VCaP (cell line): Measurements from ENCODE around the gene NEU2.
A peak's percentile ranks its signal among the peaks of the same experiment; 100 is the strongest.
"Not testable (repeated sequence)": the region's sequence is repeated elsewhere in the genome, so short reads cannot be mapped to it uniquely, and the experiment has no call there.

Source experiments
- H3K27ac ChIP-seq: fragments of 450-650 bp; 2 replicates; pipeline ENCODE4 v1.5.1; 2017
- TF ChIP-seq, protein P1 (sequence below): fragments of 450-650 bp; conservative IDR thresholded peaks from 2 replicates; pipeline ENCODE4 v1.5.1; 2017; ENCODE audit warnings: mild to moderate bottlenecking, moderate library complexity

NEU2 gene

DNA sequence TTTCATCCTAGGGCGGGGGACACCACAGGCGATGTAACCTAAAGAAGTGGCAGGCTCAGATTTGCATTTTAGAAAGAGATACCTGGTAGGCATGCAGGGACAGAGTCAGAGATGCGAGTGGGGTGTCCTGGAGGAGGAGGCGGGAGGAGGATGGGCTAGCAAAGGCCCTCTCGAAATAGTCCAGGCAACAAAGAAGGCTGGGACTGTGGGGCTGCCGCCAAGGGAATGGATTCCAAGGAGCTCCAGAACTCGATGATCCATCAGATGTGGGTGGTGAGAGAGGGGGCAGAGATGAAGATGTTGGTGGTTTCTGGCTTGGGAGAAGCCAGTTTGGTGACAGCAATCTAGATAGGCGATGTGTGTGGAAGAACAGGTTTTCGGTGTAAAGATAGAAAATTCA lies 15.2 kb downstream of the NEU2 start:
- no peak overlapping the region for H3K27ac ChIP-seq

DNA sequence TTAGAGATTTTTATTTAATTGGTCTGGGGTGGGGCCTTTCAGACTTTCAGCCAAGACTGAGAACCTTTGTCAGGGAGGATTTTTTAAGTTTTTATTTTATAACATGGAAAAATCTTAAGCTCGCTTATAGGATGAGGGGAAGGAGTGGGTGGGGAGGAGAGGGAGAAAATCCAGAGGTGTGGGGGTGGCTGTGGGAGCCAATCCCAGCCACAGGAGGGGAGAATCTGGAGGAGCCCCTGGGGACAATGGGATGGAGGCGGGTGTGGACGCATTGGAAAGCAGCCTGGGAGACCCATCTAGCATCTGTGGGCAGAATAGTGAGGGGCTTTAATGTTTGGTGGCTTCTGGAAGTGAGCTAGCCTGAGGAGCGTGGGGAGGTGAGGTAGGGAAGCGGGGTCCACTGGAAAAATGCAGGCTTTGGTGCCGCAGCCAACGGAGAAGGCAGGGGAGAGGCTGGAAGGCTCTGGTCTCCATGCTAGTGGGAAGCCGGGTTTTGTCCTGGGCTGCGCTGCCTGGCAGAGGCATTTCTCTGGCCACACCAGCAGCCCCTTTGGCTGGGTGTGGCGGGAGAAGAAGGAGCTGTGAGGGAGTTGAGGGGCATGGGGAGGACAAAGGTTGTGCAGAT lies 16.2 kb downstream of the NEU2 start:
- no peak overlapping the region for H3K27ac ChIP-seq
- TF ChIP-seq, protein P1, sequence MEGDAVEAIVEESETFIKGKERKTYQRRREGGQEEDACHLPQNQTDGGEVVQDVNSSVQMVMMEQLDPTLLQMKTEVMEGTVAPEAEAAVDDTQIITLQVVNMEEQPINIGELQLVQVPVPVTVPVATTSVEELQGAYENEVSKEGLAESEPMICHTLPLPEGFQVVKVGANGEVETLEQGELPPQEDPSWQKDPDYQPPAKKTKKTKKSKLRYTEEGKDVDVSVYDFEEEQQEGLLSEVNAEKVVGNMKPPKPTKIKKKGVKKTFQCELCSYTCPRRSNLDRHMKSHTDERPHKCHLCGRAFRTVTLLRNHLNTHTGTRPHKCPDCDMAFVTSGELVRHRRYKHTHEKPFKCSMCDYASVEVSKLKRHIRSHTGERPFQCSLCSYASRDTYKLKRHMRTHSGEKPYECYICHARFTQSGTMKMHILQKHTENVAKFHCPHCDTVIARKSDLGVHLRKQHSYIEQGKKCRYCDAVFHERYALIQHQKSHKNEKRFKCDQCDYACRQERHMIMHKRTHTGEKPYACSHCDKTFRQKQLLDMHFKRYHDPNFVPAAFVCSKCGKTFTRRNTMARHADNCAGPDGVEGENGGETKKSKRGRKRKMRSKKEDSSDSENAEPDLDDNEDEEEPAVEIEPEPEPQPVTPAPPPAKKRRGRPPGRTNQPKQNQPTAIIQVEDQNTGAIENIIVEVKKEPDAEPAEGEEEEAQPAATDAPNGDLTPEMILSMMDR = no peak

More for the DNA sequence above, 15.2 kb downstream of the NEU2 start:
- TF ChIP-seq, protein P1 = no peak

DNA sequence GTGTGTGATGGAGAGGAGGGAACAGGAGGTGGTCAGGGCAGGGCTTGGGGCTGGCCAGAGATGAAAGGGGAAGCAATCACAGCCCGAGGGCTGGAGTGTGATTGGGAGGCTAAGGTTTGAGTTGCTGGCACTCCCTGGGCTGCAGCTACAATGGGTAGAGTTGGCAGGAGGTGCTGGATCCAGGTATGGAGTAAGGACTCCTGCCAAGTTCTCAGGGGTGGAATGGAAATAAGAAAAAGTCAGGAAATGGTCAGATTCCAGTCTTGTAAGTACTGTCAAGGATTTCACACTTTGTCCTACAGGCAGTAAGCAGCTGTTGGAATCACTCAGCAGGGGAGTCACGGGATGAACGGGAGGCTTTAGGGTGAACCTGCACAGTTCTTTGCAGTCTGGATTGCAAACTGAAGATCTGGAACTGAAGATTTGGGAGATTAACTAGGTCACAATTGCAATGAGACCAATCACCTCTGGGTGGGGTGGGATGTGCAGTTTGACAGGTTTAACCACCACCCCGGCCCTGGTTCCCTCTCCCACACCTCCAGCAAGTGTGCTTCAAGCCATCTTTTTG lies 16.8 kb downstream of the NEU2 start:
- TF ChIP-seq, protein P1 = no peak

DNA sequence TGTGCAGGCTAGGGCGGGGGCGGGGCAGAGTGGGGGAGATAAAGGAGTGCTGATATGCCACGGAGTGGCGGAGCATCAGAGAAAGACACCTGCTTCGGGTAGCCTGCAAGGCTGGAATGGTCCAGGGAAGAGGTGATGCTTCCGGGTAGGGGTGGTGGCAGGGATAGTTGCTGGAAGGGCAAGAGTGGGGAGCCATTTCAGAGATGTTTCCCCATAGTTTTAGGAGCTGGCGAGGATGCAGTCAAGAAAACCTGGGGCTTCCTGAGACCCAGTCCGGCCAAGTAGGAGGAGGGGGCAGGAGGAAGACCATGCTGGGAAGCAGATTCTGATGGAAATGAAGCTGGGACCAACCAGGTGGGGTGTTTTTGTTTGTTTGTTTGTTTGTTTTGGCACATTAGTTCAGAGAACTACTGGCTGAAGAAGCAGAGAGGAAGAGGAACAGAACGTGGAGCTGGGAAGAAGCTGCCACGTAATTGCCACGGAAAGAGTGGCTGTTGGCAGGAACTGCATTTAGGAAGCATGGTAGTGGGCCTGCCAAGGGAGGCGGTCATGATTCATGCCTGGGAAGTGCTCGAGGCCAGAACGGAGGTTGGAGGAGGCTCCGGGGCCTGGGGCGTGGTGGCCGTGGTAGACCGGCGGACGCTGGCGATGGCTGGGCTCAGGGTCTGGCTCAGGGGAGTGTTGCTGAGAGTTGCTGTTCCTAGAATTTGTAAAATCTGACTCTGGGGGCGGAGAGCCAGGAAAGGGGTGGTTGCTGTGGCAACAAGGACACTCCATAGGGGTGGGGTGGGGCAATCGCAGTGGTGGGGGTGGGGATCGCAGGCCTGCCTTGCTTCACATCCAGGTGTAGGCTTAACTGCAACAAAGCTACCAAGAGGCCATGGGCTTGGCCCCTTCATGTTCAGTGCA lies 19.0 kb downstream of the NEU2 start:
- no peak overlapping the region for H3K27ac ChIP-seq

More for the DNA sequence above, 16.8 kb downstream of the NEU2 start:
- no peak overlapping the region for H3K27ac ChIP-seq

DNA sequence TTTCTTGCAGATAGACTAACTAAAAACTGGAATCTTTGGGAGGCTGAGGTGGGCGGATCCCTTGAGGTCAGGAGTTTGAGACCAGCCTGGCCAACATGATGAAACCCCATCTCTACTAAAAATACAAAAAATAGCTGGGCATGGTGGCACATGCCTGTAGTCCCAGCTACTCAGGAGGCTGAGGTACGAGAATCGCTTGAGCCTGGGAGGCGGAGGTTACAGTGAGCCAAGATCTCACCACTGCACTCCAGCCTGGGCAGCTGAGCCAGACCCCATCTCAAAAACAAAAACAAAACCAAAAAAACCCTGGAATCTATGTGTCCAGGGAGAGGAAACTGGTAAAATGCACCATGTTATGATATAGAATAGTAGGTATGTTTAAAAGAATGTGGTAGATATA lies 20.0 kb downstream of the NEU2 start:
- H3K27ac ChIP-seq = not testable (repeated sequence)

More for the DNA sequence above, 19.0 kb downstream of the NEU2 start:
- TF ChIP-seq, protein P1 = no peak

DNA sequence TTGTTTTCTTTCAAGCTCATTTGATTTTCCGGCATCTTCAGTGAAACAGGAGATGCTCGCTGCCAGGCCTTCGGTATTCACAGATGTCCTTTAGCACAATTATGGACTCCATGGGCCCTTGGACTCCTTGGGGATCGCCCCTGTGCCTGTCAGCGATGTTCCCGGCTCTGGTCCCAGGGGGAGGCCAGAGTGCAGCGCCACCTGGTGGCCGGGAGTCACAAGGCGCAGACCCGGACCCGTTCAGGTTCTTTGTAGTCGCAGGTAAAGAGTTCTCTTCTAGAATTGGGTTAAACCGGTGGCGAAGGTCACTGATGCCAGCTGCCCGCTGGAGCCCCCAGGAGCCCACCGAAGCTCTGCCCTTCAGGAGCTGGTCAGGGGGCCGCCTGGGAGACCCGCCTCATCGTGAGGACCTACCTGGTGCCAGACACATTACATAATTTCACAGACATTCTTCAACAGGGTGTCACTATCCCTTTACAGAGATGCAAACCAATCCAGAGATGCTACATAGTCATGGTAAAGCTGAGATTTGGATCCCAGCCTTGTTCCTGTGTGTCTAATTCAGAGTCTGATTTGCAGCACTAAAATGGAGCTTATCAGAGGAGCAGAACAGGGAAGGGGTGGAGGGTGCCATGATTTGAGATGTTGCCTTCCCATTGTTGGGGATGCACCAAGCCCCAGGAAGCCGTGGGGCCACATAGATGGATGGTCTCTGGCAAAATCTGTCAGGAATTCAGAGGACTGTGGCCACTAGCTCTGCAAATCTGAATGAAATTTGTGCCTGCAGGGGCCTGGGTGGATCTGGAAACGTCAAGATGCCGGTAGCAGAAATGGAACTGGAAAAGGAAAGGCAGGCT lies 21.7 kb downstream of the NEU2 start:
- H3K27ac ChIP-seq = no peak overlapping the region
- TF ChIP-seq, protein P1 = peak; percentile 85

DNA sequence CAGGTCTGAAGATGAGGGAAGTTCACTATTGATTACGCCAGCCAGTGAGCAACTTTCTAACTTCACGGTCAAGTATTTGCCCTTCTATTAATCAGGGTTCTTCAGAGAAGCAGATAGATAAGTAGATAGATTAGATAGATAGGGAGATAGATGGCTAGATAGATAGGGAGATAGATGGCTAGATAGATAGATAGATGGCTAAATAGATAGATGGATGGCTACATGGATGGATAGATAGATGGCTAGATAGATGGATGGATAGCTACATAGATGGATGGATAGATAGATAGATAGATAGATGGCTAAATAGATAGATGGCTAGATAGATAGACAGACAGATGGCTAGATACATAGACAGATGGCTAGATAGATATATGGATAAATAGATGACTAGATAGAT lies 22.9 kb downstream of the NEU2 start:
- H3K27ac ChIP-seq = no peak overlapping the region
- TF ChIP-seq, protein P1 = no peak
